Hepatocyte (in vitro differentiated cells): ENCODE measurements around the gene B3GAT3. TPM values are rescaled to one million over a fixed set of nuclear protein-coding genes. Genes with fewer than 3 reads are reported as not detected.

ENCODE experiments used
- DNase-seq: peaks from one replicate; pipeline ENCODE4 v3.0.0-alpha.2; 2016; ENCODE audit warnings: low spot score
- H2AFZ ChIP-seq: fragments of 200-600 bp; sonication (generic); 2 replicates; pipeline ENCODE4 v1.6.0; 2016; ENCODE audit warnings: antibody characterized with exemption, mild to moderate bottlenecking
- H3K27ac ChIP-seq: fragments of 200-600 bp; sonication (generic); 2 replicates; pipeline ENCODE4 v1.5.1; 2016; ENCODE audit warnings: mild to moderate bottlenecking
- H3K27me3 ChIP-seq: fragments of 200-600 bp; sonication (generic); 2 replicates; pipeline ENCODE4 v1.6.1; 2016
- H3K36me3 ChIP-seq: fragments of 200-600 bp; sonication (generic); replicated peaks from 2 replicates; pipeline ENCODE4 v1.5.1; 2016; ENCODE audit warnings: low read depth; ENCODE audit not compliant: insufficient read depth
- H3K4me1 ChIP-seq: fragments of 200-600 bp; sonication (generic); 2 replicates; pipeline ENCODE4 v1.5.1; 2016; ENCODE audit warnings: mild to moderate bottlenecking, moderate library complexity; ENCODE audit not compliant: insufficient read depth
- H3K4me2 ChIP-seq: fragments of 200-600 bp; sonication (generic); 2 replicates; pipeline ENCODE4 v1.6.0; 2016
- H3K4me3 ChIP-seq: fragments of 200-600 bp; sonication (generic); 2 replicates; pipeline ENCODE4 v1.5.1; 2016; ENCODE audit warnings: mild to moderate bottlenecking
- H3K79me2 ChIP-seq: fragments of 200-600 bp; sonication (generic); 2 replicates; pipeline ENCODE4 v1.6.0; 2017; ENCODE audit warnings: mild to moderate bottlenecking
- H3K9me2 ChIP-seq: fragments of 200-600 bp; sonication (generic); replicated peaks from 2 replicates; pipeline ENCODE4 v1.6.0; 2017; ENCODE audit warnings: mild to moderate bottlenecking; ENCODE audit not compliant: insufficient read depth
- H3K9me3 ChIP-seq: fragments of 200-600 bp; sonication (generic); 2 replicates; pipeline ENCODE4 v1.5.1; 2016; ENCODE audit warnings: low read depth, mild to moderate bottlenecking
- H4K20me1 ChIP-seq: fragments of 200-600 bp; sonication (generic); 2 replicates; pipeline ENCODE4 v1.6.0; 2016; ENCODE audit warnings: mild to moderate bottlenecking; ENCODE audit not compliant: insufficient read depth, poor library complexity, severe bottlenecking
- CTCF ChIP-seq: fragments of 200-600 bp; sonication (generic); IDR thresholded peaks from 2 replicates; pipeline ENCODE4 v1.5.1; 2016; ENCODE audit warnings: antibody characterized with exemption, mild to moderate bottlenecking; ENCODE audit not compliant: poor library complexity
- EZH2 ChIP-seq: fragments of 200-600 bp; sonication (generic); IDR thresholded peaks from 2 replicates; pipeline ENCODE4 v1.6.1; 2016; ENCODE audit warnings: antibody characterized with exemption, mild to moderate bottlenecking, borderline replicate concordance
- EZH2phosphoT487 ChIP-seq: fragments of 200-600 bp; sonication (generic); IDR thresholded peaks from one replicate; pipeline ENCODE4 v1.6.1; 2018; ENCODE audit warnings: antibody characterized with exemption, mild to moderate bottlenecking, low read depth, moderate library complexity; ENCODE audit not compliant: unreplicated experiment, severe bottlenecking
- WGBS: methylation state at CpG from one replicate; pipeline ENCODE4 v1.1.6; 2016; ENCODE audit warnings: low lambda C conversion rate; ENCODE audit errors: missing lambda C conversion rate; 5-methylcytosine and 5-hydroxymethylcytosine counted together
- polyA plus RNA-seq: library from polyadenylated mRNA; unstranded; fragments of >200 nt; fragmentation: Nextera tagmentation; extraction: Ambion mirVana; gene quantifications from 2 replicates; pipeline ENCODE4 v1.2.1, GENCODE V29; 2016
- total RNA-seq: library from RNA; depleted of rRNA; stranded (reverse); fragments of >200 nt; gene quantifications from 2 replicates; pipeline ENCODE4 v1.2.3, GENCODE V29; 2014

Gene B3GAT3
- total and polyA plus RNA-seq, 2 experiments from 2014 or later = 32.3 to 61.4 TPM

DNA sequence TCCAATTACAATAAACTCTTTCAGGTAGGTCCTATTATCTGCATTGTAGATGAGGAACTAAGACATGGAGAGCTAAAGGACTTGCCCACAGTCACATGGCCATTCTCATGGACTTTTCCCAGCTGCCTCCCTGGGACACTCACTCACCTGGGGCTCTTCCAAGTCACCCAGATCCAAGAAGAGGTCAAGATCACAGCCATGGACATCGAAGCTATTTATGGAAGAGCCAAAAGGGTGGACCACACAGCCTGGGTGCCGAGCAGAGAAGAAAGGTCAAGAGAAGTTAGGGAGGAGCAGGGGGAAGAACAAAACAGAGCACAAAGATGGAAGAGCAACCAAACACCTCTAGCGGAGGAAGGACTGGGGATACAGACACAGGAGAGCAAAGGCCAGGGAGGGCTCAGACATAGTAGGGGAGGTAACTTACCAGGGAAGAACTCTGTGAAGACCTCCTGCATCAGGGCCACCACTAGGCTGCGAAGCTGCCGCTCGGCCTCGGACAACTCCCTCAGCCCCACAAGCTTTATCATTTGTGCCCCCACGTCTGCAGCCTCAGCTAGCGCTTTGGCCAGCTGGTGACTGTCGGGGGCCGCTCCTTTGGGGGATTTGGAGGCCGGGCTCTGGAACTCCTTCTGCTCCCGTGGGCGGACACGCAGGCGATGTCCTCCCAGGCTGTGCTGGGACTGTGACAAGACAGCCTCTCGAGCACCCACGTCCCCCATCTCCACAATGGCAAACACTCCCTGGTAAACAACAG lies 40.6 kb downstream of the B3GAT3 start:
- H3K27me3 ChIP-seq = no peaks in the 10 kb centered on the region
- no peak overlapping the region for H3K27ac ChIP-seq
- no peak for TF ChIP-seq EZH2
- TF ChIP-seq EZH2phosphoT487 = no peak
- TF ChIP-seq CTCF = no peak
- H3K9me2 ChIP-seq = no peaks in the 10 kb centered on the region
- no peak overlapping the region for H3K4me3 ChIP-seq
- no peak overlapping the region for H3K4me2 ChIP-seq
- H3K9me3 ChIP-seq = no peaks in the 10 kb centered on the region
- DNase-seq = no peak
- no peak overlapping the region for H2AFZ ChIP-seq
- no peaks in the 10 kb centered on the region for H4K20me1 ChIP-seq
- peaks cover 16% of the 10 kb centered on the region for H3K79me2 ChIP-seq
- H3K36me3 ChIP-seq = no peaks in the 10 kb centered on the region
- peaks cover 6% of the 10 kb centered on the region for H3K4me1 ChIP-seq
- 98% methylated on average over 18 of the region's 18 CpGs for WGBS

DNA sequence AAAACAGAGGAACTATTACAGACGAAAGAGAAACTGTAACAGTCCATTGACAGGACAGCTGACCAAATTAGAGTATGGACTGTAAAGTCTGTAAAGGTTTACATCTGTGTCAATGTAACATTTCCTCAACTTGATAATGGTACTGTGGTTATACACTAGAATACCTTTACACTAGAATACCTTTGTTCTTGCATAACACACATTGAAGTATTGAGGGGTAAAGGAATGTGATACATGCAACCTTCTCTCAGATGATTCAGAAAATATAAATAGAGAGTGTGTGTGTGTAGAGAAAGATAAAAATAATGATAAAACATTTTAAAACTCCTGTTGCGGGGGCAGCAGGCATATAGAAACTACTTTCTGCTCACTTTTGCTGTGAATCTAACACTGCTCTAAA lies 42.5 kb downstream of the B3GAT3 start:
- no peak for TF ChIP-seq EZH2phosphoT487
- no peak for TF ChIP-seq CTCF
- no peak for TF ChIP-seq EZH2
- no peak overlapping the region for H3K27ac ChIP-seq
- 98% methylated on average over 2 of the region's 2 CpGs for WGBS
- no peaks in the 10 kb centered on the region for H4K20me1 ChIP-seq
- H3K9me3 ChIP-seq = no peaks in the 10 kb centered on the region
- no peak overlapping the region for H2AFZ ChIP-seq
- DNase-seq = no peak
- no peak overlapping the region for H3K4me2 ChIP-seq
- H3K4me1 ChIP-seq = peaks cover 18% of the 10 kb centered on the region
- H3K4me3 ChIP-seq = no peak overlapping the region
- H3K27me3 ChIP-seq = no peaks in the 10 kb centered on the region
- no peaks in the 10 kb centered on the region for H3K9me2 ChIP-seq
- peaks cover 17% of the 10 kb centered on the region for H3K79me2 ChIP-seq
- H3K36me3 ChIP-seq = no peaks in the 10 kb centered on the region

DNA sequence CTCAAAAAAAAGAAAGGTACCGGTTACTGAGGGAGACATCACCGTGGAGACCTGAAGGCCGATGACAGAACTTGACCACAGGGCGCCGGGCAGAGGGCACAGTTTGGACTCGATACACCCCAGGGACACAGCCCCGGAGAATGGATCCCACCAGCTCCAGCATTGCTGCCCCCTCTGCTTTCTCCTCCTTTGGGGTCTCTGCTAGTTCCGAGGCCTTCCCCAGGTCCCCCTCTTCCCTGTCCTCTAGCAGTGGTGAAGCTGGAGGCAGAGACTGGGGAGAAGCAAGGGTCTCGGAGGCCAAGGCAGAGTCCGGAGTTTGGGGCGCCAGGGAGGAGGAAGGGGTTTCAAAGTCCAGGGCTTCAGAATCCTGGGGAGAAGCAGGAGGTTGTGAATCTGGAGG lies 43.2 kb downstream of the B3GAT3 start:
- DNase-seq = no peak
- Histone ChIP-seq H3K79me2 (peaks cover 18% of the 10 kb centered on the region), H3K4me3 (no peak overlapping the region), H3K36me3 (no peaks in the 10 kb centered on the region), H3K9me2 (no peaks in the 10 kb centered on the region), H2AFZ (no peak overlapping the region), H3K4me2 (no peak overlapping the region), H3K27me3 (no peaks in the 10 kb centered on the region), H3K4me1 (peaks cover 18% of the 10 kb centered on the region), H3K27ac (no peak overlapping the region), H4K20me1 (no peaks in the 10 kb centered on the region), H3K9me3 (no peaks in the 10 kb centered on the region)
- WGBS = 97% methylated on average over 11 of the region's 11 CpGs
- TF ChIP-seq EZH2phosphoT487 (no peak), CTCF (no peak), EZH2 (no peak)
